Amniotic stem cell (primary cell): ENCODE measurements around the gene LHX4.

Source experiments
- DNase-seq: peaks from one replicate; lab custom pipeline; 2025; lab: John Stamatoyannopoulos, UW

Gene LHX4

DNA sequence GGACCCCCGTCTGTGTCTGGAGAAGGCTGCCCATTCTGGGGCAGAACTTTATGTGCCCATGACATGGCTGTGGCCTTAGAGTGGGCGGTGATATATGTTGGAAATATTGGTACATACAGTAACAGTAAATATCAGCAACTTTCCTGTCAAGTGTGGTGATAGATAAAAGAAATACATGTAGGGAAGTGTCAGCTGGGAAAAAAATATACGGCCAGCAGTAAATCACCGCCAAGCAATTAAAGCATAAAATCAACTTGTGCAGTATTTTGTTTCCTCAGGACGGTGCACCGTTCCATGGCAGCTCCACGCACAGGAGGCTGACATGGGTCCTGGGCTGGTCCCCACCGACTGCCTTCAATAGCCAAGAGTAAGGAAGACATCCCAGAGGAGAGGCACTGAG is 27.4 kb downstream of the LHX4 start:
- no peak for DNase-seq

DNA sequence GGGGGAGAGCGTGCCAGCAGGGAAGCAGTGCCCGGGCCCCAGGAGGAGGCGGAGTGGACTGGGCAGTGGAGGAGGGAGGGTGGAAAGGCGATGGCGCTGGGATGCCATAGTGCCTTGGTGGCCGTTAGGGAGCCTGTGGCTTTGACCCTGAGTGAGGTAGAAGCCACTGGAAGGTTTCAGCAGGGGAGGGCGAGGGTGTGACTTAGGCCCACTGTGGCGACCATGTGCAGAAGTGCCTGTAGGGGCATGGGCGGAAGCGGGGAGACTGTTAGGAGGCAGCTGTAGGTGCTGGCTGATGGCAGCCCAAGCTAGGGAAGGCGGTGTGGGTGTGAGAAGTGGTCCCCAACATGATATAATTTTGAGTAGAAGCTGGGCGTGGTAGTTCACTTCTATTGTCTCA is 28.2 kb downstream of the LHX4 start:
- no peak for DNase-seq

DNA sequence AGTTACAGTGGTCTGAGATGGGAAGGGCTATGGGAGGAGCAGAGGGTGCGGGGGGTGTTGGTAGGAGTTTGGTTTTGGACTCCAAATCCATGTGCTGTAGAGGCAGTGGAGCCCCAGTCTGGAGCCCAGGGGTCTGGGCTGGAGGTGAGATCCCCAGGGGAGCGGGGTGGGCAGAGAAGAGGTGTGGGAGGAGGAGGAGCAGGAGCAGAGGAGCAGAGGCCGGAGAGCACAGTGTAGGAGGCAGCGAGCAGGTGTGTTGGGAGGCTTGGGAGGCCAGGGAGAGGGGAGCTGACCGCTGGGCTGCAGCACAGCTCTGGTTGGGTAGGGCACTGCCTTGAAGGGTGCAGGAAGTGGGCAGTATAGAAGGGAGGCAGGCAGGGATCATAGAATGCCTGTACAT is 28.9 kb downstream of the LHX4 start:
- no peak for DNase-seq

DNA sequence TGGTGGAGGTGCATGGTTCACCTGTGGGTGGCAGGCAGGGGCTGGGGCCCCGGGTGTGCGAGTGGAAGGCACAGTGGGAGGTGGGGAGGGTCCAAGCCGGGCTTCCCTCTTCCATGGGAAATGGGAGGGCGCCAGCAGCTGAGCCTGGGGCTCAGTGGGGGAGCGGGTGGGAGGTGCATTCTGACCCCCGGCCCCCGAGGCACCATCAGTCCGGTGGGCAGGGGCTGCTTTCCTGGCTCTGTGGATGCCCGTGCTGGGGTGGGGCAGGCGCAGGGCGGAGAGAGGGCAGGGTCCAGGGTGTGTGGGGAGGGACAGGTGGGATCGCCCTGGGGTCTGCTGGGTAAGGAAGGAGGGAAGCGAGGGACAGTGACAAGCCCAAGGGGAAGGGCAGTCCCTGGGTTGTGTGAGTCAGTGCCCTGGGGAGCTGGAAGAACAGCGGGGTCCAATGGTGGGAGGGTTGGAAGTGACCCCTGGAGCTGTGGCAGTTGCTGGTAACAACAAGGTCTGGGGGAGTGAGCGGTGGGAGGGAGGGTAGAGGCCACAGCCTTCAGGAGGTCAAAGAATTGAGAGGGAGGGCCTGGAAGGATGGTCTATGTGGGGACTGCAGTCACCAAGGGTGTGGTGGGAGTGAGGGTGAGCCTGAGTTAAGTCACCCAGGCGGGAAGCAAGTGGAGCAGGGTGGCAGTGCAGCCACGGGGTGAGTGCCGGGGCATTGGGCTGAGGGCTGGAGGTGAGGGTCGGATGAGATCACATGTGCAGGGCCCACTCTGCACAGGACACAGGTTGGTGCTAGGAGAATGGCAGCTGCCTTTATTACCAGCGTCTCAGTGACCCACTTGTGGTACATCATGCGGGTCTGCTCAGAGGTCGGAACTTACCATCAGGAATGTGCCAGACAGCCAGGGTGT is 29.6 kb downstream of the LHX4 start:
- DNase-seq: no peak

DNA sequence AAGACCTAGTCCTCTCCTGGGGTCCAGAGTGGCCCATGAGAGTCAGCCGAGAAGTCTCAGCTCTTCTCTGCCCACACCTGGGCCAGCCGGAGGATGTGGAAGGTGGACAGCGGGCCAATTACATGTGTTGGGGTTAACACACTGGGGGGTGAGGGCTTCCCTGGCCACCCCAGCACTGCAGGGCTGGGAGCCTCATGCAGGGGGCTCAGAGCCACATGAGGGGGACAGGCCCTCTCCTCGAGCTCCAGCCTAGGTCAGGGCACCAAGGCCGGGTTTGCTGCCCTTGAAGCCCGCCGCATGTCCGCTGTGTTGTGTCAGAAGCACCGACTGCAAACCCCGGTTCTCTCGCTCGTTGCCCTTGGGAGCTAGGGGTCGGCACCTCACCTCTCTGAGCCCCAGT is 30.5 kb downstream of the LHX4 start:
- no peak for DNase-seq

DNA sequence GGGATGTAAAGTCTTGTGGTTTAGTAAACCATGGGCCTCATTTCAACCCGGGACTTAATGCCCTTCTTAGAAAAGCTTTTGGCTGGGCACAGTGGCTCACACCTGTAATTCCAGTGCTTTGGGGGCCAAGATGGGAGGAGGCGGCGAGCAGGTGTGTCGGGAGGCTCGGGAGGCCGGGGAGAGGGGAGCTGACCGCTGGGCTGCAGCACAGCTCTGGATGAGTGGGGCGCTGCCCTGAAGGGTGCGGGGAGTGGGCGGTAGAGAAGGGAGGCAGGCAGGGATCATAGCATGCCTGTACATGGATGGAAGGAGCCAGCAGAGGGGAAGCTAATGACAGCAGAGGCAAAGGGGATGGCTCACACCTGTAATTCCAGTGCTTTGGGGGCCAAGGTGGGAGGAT is 31.0 kb downstream of the LHX4 start:
- no peak for DNase-seq

DNA sequence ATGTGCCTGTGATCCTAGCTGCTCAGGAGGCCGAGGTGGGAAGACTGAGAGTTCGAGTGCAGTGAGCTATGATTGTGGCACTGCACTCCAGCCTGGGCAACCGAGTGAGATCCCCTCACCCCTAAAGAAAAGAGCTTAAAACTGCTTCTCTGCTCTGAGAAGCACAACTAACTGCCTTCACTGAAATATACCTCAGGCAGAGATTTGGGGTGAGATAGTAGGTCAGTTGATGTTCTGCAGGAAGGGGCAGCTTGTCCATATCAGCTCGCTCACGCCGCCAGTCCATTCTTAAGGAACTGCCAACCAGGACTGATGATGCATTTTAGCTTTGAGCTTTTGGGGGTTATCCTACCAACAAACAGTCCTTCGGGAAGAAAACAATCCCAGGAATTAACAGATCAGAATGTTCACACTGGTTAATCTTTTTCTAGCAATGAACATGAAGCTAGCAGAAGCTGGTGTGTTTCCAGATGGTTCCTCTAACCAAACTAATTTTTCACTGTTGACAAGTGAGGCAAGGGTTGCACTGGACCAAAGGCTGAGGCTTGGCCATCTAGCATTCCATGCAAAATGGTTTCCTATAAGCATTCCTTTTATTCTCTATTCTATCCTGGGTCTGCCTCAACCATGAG is 31.6 kb downstream of the LHX4 start:
- DNase-seq: no peak

DNA sequence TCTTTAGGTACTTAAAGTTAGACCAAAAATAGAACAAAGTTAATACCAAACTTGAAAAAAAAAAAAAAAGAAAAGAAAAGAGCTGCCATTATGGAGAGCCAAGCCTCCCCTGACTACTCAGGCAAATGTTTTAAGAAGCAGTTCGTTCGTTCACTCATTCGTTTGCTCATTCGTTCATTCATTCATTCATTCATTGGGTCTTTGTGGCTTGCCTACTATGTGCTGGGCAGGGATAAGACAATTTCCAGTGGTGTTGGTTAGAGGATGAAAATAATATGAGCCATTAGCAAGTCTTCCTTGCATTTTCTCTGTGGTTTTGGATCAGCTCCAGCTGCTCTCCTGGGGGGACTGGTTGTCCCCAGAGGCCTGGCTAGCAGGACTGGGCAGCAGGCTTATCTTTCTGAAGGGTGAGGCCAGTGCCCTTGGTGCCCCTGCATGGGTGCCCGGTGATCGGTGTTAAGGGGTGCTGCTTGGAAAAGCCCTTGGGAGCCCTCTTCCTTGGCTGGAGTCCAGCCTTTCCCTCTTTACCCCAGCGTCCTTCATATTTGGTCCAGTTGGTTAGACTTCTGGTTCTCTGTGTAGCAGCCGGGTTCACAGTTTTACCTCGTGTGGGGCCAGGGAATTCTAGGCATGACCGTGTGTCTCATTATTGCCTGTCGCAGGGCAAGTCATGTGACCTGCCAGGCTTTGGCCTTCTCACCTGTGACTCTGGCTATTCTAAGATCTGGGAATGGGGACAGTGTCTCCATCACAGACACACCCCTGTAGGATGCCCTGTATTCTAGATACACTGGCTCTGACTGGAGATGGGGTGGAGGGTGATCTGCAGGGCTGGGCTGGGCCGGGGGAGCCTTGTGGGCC is 32.8 kb downstream of the LHX4 start:
- no peak for DNase-seq

DNA sequence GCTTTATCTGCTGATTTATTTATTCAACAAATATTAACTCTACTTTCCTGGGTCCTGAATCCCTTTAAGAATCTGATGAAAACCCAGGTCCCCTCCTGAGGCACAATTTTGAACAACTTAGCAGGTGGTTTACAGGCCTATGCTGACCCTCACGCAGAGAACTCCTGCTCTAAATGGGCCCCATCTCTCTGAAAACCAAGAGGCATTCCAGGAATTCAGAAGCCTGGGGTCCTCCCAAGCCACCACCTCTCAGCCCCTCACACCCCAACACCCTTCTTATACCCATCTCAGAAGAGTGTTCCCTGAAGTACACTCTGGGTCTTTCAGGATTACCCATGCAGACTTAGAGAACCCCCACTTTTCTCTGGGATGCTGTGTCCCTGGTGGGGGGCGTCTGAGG is 34.5 kb downstream of the LHX4 start:
- no peak for DNase-seq

DNA sequence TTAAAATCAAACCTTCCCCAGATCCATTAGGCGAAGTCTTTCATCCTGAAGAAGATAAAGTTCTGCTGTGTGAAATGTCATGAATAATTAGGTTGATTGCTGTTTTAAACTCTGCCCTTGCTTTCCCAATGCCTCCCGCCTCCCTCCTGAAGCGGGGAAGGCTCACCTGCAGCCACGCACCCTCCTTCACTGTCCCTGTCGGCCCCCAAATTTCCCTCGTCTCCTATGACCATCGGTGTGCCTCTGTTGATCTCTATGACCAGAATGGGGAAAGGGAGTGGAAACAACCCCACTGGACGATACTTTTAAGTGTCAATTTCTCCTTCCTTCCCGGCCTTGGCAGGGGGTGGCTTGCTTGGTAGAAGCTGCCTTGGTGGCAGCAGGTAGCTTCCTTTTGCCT is 35.1 kb downstream of the LHX4 start:
- no peak for DNase-seq

DNA sequence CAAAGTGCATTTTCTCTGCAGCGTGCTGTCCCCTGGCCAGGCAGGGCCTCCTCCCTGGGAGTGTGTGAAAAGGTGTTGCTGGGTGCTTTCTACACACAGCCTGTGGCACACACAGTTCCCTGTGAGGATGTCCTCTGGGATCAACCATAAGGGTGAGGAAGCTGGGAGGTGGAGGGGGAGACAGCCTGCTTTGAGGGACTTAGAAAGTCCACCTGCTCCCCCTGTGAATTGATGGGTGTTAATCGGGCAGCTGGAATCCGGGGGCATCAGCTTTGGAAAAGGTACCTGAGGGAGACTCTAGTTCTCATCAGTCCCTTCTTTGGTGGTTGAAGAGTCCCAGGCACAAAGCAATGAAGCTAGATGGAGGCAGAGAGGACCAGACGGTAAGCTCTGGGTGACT is 35.8 kb downstream of the LHX4 start:
- no peak for DNase-seq

DNA sequence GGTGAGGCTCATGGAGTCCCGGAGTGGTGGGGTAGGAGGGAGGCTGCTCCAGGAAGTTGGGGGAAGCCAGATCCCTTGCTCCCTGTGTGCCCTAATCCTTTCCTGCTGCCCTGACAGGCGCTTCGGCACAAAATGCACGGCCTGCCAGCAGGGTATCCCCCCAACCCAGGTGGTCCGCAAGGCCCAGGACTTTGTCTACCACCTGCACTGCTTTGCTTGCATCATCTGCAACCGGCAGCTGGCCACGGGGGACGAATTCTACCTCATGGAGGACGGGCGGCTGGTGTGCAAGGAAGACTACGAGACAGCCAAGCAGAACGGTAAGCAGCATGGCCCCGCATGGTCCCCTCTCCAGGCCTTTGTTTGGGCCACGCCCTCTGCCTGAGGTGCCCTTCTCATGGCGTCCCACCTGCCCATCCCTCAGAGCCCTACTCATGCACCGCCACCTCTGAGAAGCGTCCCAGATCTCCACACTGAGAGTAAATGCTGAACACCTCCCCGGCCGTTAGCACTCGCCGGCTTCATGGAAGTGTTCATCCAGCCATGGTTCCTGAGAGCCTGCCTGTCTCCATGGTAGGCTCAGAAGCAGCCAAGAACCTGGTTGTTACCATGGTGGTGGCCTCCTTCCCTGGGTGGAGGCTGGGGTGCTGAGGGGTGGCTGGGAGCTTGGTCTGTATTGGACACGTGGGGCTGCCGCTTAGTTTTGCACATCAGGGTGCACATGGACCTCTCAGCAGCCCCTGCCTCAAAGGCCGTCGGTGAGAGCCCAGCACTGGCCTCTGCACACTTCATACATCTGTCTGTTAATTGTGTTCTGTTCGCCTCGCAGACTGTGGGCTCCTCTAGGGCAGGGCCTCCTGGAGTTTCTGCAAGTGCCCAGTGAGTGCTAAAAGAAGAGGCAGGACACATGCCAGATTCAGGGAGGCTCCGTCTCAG is 36.5 kb downstream of the LHX4 start:
- DNase-seq: no peak

DNA sequence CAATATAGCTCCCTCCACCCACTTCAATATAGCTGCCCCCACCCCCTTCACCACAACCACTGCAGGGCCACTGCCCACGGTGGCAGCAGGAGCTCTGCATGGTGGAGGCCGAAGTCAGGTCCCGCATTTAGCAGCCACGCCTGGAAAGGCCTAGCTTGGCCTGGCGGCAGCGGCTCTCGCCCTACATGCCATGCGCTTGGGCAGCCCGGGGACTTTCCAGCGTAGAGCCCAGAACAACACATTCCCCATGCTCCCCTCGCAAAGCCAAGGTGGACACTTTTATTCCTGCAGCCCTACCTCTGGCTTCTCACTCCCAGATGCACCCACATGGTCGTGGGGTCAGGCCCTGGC is 37.1 kb downstream of the LHX4 start:
- no peak for DNase-seq

DNA sequence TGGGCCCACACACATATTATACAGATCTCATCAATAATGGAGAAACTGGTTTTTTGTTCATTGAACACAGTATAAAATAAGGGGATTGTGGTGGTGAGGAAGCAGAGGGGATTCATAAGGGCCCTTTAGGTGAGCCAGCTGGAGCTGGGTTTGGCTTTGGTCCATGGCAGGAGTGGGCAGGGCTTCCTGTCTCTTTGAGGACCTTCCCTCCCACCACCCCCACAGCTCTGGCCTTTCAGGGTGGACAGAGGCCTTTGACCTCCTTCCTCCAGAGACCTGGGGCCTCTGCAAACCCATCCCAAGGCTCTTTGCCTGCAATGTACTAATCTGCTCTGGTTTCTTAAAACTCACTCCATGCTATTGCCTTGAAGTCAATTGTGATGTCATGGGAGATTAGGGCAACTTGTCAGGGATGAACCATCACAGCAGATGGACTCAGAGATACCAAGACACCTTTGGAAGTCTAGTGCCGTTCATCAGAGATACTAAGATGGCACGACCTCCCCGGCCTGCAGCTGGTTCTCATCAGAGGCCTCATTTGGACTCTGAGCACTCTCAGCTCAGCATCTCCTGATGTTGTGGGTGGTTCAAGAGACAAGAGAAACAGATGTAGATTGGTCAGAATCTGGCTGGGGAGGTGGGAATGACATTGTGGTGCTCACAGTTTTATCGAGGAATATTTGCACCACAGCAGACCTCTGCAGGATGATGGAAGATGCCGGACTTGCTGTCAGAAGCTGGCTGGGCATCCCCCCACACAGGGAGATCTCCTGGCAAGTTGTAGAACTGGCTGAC is 37.9 kb downstream of the LHX4 start:
- DNase-seq: no peak

DNA sequence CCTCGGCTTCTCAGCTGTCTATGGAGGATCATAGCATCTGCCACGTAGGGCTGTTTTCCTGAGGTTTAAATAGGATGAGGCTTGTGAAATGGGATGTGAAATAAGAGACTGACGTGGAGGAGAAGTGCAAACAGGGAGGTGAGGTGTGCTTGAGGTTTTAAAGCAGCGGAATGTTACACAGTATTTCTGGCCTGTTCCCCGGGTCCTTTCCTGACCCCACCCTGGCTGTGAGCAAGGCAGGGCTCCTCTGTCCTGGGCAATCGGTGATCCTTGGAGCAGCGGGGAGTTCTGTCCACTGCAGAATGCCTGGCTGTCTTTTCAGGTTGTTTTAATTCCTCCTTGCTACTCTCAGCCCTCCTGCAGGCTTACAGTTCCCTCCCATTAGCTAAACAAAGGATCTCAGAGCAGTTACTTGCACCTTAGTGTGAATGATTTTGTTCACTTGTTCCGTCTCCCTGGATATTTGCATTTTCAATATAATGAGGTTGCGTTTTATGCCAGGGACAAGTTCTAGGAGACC is 38.6 kb downstream of the LHX4 start:
- no peak for DNase-seq

DNA sequence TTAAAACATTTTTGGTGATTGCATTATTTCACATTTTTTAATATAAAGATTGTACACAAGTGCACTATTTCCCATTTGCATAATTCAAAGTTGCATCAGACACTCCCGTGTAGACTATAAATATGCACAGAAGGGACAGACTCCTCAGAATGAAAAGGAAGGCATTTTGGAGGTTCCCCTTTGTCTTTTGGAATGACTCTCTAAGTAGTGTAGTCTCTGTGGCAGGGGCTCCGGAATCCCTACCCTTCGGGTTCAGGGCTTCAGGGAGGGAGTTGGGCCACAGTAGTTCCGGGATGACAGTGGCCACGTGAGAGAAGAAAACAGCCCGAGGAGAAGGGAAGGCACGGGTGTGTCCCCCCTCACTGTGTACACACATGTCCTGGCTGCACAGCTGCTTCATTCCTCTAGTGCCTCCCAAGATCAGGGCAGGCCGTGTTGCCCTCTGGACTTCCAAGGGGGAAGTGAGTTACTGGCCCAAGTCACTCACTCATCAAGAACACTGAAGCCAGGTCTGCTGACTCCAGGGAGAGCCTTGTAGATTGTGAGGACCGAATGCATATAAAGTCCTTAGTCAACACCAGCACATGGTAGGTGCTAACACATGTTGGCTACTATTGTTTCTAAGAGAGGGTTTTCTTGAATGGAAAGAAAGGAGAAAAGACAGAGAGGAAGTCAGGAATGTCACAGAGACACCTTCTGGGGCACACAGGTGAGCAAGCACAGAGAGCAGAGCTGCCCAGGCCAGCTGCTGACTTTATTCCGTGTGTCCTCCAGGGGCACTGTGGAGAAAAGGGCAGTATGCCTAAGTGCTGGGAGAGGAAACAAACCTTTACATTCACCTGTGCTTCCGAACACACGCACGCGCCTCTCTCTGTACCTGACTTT is 39.8 kb downstream of the LHX4 start:
- DNase-seq: no peak

DNA sequence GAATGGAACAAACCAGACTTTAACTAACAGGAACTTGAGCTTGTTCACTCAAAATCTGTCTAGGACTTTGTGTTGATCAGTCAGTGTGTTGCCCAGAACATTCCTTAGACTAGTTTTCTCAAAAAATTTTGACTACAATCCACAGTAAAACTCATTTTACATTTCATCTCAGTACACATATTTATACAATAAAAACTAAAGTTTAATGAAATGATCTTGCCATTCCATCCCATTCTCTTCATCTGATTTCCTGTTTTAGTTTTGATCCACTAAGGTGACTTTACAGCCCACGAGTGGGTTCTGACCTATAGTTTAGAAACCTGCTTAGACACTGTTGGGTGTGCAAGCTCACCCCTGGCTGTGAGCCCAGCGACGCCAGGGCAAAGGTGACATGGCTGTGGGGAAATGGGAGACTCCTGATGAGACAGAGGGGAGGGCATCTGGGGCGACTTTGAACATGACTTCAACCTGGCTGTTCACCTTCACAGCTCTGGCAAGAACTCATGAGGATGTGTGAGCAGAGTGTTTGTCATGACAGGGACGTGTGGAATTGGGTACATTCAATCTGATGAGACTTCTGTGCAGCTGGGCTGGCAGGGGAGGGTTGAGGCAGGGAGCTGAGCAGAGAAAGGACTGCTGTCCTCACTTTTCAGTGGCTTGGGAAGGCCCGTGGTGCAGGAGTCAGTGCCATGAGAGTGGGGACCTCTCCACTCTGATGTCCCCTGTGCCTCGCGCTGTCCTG is 40.6 kb downstream of the LHX4 start:
- DNase-seq: no peak

DNA sequence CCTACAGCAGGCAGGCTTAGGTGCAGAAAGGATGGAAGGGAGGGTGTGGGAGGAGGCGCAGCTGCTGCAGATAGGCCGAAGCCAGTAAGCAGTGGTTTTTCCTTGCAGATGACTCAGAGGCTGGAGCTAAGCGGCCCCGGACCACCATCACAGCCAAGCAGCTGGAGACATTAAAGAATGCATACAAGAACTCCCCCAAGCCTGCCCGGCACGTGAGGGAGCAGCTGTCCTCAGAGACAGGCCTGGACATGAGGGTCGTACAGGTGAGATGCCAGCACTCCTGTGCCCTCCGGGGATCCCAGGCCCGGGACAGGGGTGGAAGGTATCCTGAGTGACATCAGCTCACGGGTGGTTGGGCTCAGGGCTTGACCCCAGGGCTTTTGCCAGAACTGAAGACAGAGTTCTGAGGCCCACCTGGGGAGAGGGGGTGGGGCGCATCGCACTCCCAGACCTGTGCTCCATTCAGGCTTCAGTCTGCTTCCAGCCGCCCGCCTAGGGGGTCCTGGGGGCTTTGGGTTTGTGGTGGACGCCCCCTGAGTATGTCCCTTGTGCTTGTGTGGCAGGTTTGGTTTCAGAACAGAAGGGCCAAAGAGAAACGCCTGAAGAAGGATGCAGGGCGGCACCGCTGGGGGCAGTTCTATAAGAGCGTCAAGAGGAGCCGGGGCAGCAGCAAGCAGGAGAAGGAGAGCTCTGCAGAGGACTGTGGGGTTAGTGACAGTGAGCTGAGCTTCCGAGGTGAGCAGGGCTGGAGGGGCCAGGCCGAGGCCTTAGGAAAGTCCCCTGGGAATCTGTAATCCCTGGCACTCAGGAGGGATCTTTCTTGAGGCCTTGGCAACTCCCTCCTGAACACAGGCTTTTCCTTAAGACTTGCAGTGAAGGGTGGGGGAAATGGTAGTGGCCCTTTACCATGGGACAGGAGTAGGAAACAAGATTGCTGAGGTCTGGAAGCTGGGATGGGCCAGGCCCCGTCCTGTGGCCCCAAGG is 41.5 kb downstream of the LHX4 start:
- DNase-seq: no peak
